ENCODE results near the gene SIGMAR1.

SIGMAR1 gene

DNA sequence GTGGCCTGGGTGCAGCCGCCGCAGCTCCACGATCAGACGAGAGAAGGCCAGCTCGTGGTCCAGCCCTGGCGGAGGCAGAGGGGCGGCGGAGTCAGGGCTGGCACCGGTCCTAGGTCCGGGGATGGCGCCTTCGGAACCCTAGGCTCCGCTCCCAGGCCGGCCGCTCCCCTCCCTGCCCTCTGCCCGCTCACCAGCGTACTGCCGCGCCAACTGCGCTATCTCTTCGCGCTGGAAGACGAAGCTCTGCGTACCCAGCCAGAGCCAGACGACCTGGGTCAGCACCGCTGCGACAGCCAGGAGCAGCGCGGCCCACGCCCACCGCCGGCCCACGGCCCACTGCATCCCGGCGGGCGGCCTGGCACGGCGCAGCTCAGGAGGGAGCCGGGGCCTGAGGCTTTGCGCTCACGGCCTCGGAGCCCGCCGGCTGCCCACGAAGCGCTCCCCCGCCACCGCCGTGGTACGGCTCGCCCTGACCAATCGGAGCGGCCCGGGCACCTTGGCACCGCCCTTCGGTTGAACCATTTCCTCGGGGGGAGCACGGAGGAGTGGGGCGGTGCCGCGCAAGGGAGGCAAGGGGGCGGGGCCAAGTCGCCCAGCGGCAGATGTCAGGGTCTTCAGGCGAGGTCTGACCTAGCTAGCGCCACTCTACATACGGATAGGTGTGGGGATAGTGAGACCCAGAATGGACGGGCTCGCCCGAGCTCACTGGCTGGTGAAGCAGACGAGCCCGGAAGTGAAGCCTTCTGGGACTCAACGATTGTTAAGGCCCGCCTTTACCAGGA lies at the start of gene SIGMAR1:
Gene SIGMAR1, minus strand, starts transcription at position 432 of the 782 bp plus-strand sequence. Its CDS starts 90 bp downstream, at position 342.
- DNase-seq = peak; percentile 25

DNA sequence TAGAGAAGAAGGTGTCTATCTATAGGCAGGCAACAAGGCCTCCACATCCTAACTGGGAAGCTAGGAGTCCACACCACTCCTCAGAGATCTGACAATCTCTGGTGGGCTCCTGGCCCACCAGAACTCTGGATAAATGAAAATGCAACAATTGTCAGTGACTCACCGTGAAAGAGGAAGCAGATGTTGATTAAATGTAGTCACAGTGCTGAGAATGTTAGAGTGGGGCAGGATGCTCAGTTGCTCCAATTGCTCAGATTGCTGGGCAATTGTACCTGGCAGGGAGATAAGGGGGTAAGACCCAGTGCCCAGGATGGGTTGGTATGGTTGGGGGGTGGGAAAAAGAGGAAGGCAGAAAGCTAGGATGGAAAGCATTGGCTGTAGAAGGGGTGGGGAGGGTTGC lies 49.1 kb upstream of the SIGMAR1 start:
- no peak for DNase-seq

DNA sequence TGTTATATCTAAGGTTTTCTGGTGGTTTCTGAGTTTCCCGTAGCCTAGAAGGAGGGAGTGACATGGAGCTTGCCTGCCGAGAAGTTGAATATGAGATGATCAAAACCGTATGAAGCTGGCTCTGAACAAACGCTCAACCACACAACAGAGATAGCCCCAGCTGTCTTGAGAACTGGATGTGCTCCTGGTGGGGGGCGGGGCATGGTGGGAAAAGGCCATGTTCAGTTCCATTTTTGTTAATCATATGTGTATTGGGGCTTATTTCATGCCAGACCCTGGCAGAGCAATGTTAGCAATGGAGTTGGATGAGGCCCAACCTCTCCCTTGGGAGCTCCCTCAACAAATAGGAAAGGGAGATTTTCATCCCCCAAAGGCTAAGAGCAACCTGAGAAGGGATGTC lies 48.6 kb upstream of the SIGMAR1 start:
- DNase-seq = no peak

DNA sequence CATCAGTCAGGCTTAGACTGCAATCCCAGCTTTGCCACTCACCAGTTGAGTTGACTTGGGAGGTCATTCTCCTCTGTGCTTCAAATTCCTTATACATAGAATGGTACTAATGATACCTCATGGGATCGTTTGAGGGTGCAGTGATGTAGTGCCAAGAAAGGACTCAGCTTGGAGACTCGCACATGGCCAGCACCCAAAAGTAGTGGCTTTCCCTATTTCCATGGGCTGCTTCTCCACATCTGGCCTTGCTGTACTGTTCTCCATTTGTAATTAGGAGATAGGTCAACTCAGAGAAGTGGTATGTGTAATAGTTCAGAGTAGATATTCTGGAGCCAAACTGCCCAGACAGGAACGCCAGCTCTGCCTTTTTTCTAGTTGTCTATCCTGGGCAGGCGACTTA lies 48.0 kb upstream of the SIGMAR1 start:
- DNase-seq = no peak

DNA sequence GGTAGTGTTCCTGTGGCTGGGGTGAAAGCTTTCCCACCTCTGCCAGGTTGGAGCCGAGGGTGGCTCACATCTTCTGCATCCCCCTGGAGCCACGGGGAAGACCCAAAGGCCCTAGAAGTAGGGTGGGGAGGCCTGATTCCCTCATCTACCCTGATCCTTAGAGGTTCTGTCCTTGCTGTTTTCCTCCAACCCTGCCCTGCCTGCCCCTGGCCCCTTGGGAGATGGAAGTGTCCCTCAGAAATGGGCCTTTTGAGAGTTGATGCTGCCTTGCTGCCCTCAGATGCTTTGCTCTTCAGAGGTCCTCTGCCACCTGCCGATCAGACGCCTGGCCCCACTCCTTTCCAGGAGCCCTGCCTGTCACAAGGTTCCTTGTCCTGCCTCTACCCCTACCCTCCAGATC lies 47.2 kb upstream of the SIGMAR1 start:
- no peak for DNase-seq

DNA sequence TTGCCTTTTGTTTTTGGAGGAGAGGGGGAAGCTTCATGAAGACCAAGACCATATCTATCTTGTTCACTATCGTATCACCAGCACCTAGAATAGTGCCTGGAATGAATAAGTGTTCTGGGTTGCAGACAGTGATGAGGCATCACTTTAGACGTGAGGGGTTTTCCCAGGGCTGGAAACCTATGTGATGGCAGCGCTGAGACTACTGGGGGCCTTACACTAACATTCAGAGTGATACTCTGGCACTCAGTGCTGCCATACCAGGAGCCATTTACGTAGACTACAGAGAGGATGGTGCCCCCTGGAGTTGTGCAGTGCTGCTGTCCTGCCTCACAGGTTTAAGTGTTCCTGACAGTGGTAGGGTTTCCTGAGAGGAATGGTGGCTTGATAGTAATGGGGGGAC lies 46.6 kb upstream of the SIGMAR1 start:
- no peak for DNase-seq

DNA sequence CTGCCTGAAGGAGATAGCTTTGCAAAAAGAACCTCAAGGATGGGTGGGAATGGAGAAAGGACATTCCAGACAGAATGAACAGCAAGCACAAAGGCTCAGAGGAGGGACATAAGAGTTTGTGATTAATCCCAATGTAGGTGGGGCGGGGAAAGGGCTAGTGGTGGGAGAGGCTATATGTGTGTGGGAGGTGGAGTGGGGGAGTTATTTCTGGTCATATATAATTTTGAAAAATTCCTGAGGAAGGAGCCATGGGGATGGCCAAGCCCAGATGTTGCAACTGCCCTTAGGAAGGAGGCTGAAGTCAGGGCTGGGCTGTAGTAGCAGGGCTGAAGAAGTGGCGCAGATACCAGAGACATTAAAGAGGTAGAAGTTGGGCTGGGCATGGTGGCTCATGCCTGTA lies 38.3 kb upstream of the SIGMAR1 start:
- DNase-seq = no peak

DNA sequence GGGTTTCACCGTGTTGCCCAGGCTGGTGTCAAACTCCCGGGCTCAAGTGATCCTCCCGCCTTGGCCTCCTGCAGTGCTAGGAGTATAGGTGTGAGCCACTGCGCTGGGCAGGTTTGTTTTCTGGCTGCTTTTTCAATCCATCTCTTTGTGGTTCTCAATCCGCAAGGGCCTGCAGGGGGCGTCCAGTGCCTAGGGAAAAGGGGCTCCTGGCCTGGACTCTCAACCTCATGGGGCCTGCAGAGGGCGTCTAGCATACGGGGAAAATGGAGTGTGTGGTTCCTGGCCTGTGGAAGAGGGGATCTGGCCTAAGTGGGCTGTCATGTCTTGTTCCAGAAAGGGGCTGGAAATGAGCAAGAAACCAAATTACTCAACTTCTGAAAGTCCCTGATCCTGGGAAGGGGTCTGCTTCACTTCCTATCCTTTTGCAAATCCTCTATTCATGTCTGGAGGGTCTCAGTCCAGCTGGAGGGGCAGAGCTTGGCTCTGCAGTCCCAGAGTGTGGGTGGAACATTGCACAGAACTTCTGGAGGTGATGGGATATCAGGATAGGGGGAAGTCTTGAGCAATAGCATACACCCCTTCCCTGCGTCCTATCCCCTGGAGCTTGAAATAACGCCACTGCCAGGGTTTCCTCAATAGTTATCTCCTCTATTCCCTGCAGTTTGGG lies 37.6 kb upstream of the SIGMAR1 start:
- DNase-seq = no peak

DNA sequence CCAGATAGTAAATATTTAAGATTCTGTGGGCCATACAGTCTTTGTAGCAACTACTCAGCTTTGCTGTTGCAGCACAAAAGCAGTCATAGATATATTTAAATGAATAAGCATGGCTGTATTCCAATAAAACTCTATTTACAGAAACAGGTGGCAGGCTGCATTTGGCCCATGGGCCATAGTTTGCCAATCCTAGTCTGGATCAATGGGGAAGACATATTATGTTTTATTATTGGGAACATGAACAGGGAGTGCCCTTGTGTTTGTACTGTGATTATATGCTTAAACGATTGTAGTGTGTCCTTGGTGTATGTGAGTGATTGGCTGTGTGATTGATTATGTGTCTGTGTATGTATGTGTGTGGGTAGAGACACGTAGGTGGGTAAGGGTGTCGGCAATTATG lies 36.9 kb upstream of the SIGMAR1 start:
- DNase-seq = no peak

DNA sequence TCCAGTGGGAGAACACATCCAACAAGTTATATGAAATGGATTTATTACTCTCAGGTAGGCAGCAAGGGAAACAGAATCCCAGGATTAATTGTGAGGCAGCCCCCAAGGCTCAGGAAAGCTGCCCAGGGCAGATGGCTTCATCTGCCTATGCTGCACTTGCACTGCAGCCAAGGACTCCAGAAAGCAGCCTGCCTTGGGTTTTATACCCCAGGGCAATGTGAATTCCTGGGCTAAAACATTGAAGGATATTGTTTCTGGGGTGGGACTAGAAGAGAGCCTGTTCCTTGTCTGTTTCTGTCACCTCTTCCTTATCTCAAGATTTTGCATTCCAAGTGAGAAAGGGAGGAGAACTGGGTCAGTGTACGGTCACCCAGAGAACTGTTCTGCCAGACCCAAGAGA lies 33.7 kb upstream of the SIGMAR1 start:
- DNase-seq = no peak

DNA sequence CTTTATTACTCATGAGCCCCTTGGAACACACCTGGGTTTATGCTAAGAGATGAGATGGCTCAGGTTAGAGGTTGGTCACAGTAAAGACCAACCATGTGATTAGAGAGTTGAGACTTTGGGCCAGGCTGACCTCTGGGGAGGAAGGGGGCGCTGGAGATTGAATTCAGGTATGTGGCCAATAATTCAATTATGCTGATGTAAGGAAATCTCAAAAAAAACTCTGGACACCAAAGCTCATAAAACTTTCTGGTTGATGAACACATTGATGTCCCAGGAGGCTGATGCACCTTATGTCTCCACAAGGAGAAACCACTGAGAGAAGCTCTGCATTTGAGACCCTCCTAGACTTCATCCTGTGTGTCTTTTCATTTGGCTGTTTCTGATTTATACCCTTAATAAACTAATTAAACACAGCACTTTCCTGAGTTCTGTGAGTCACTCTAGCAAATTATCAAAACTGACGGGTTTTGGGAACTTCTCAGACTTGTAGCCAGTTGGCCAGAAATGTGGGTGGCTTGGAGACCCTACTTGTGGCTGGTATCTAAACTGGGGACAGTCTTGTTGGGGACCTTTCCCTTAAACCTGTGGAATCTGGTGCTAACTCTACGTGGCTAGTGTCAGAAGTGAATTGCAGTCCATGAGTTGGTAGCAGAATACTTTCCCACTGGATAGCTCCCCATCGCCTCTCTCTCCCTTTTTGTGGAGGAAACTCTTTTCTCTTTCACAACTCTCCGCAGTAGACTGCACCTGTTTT lies 32.4 kb upstream of the SIGMAR1 start:
- DNase-seq = no peak

DNA sequence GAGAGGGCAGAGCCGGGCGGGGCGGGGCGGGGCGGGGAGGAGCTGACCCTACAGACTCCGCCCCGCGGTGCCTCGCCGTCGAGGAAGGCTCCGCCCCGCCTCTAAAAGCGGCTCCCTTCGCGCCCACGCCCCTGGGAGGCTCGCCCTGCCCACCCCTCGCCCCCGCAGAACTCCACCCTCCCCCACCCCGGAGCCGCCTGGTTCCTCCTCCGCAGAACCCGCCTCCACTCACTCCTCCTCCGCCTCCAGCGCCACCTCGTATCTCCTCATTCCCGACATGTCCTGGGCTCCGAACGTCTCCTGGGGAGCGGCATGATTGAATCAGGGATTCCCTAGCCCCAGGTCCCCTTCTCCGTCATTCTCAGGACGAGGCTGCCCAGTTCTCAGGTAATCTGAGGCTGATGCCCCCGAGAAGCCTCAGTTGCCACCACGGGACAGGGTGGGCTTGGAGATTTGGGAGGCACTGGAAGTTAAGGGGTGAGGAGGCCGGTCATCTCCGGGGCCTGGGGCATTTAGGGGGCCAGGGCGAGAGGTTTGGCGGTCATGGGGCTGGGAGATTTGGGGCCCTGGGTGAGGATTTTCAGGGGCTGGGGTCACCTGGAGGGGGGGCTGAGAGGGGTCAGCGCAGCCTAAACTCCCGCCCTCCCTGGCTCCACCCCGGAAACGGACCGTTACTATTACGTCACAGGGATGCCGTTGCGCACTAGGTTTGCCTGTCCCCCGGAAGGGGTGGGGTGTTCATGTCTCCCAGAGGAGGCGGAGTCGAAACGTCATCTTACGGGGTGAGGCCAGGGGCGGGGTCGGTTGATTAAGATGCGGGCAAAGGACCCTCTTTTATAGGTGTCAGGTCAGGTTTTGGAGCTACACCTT lies 28.0 kb upstream of the SIGMAR1 start:
- peak; percentile 41 for DNase-seq

DNA sequence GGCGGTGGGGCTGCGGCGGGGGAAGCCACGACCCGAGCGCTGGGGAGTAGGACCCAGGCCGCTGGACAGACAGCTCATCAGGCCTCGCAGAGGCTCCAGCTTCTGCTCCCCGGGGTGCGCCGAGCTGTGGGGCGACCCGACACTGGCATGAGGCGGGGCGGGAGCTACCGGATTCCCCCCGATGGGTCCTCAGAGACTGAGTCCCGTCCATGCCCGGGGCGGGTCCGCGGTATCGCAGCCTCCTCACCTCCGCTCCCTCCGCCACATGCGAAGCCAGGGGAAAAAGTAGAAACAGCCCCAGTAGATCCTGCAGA lies 27.4 kb upstream of the SIGMAR1 start:
- DNase-seq = no peak

DNA sequence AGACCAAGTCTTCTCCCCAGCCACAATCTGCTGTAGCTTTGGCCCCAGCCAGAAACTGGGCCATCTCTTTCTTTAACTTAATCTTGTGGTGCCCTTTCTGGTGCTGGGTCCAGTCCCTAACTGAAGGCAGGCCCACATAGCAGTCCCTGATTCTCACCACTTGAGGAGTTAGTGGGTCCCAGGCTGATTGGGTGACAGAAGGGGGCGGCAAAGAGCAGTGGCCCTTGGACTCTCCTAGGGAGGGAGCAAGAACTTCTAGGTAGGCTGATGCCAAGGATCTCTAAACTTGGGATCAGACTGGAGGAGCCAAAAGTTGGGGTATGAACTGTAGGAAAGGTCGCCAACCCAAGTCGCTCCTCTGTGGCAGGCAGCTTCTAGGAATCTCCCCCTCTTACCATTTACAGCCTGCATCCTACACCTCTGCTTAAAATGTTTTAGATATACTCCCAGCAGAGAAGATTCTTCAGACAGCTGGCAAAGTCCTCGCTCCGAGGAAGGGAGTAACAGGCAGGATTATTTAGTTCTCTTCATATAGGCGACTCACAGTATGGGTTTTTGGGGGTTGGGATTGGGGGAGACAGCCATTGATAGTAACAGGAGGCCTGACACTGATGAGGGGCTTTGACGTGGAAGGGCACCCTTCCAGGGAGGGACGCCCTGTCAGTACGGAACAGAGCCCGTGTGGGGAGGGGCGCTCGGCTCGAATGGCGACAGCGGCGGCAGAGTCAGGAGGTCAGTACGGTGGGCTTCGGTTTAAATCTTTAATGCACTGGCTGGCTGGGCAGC lies 26.9 kb upstream of the SIGMAR1 start:
- no peak for DNase-seq

DNA sequence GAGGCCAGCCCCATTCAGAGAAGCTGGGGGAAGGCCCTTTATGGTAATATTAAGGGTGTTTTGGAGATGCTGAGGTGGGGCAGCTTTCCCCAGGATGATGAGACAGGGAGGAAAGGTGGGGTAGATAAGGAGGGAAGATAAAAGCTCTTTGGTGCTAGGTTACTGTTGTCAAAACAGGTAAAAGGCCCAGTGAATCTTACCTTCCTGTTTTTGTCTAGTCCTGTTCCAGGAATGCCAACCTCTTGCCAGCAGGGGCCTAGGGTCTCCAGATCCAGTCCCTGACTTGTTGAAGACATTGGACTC lies 25.7 kb upstream of the SIGMAR1 start:
- no peak for DNase-seq

DNA sequence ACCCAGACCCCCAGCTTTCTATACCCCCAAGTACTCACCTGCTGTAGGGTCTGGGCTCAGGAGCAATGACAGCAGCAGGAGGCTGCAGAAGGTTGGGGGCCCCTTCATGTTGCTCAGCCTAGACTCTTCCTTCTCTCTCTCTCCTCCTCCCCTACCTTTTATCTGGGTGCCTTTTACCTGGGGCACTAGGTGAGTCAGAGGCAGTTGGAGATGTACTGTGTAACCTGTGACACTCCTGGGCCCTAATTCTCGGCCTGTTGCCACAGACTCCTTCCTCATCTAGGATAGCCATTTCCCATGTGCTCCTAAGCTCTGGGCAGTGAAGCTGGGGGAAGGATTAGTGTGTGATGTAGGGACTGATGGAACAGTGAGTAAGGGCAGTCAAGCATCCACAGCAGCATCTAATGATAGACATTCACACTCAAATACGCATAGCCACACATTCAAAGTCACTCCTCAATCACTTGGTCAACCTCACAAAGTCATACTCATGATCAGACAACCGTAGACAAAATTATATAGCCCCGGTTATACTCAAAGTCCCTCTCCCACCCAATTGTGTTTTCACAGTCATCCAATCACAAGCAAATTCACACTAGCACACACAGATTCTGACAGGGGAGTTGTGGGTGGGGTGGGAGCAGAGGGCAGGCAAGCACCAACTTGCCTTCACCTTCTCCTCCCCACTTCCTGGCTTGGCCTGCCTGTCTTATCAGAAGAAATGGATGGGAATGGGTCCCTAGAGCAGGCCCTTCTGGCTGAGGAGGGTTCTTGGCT lies 25.1 kb upstream of the SIGMAR1 start, which contains the start of gene CCL27:
Gene CCL27, minus strand, starts transcription at position 132 of the 777 bp plus-strand sequence. Its CDS starts 24 bp downstream, at position 108.
- no peak for DNase-seq

DNA sequence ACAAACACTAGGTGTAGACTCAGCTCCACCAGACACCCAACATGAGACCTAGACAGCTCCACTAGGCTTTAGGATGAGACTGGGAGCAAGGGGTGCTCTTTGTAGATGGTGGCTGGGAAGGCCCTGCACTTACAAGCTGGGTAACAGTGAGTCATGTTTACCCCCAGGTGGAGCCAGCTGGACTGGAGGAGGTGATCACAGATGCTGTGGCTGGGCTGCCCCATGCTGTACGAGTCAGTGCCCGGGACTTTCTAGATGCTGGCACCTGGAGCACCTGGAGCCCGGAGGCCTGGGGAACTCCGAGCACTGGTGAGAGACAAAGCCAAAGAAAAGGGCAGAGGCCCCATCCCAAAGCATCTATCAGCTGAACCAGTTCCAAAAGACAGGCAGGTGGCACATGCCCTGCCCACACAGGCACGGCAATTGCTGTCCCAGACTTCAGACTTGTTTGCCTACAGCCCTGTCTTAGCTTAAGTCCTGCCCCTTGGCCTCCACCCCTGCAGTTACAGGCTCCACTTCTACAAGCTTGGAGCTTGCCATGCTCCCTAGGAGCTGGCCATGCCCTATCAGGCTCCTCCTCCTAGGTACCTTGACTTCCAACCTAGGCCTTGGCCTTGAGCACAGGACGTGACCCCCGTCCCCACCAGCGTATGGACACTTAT lies 22.1 kb upstream of the SIGMAR1 start:
- no peak for DNase-seq

DNA sequence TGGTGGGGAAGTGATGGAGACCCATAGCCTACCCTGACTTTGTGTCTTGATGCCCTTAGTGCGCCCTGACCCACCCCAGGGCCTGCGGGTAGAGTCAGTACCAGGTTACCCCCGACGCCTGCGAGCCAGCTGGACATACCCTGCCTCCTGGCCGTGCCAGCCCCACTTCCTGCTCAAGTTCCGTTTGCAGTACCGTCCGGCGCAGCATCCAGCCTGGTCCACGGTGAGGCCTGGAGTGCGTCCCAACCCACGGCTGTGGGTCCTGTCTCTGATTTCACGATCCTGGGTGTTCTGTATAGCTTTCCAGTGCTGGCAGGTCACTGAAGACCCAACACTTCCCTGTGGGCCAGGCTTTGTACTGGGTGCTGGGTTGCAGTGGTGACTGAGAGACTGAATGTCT lies 20.9 kb upstream of the SIGMAR1 start:
- no peak for DNase-seq

DNA sequence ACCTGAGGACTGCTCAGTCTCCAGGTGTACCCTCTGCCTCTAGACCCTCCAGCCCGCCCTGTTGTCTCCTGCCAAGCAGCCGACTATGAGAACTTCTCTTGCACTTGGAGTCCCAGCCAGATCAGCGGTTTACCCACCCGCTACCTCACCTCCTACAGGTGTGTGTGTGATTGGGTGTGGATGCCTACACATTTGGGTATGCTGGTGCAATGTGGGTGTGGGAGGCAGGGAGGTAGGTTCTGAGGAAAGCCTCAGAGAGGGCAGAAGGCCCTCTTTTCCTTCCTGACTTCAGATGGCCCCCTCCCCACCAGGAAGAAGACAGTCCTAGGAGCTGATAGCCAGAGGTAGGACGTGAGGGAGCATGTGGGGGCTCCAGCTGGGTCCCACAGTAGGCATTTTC lies 19.4 kb upstream of the SIGMAR1 start:
- no peak for DNase-seq

DNA sequence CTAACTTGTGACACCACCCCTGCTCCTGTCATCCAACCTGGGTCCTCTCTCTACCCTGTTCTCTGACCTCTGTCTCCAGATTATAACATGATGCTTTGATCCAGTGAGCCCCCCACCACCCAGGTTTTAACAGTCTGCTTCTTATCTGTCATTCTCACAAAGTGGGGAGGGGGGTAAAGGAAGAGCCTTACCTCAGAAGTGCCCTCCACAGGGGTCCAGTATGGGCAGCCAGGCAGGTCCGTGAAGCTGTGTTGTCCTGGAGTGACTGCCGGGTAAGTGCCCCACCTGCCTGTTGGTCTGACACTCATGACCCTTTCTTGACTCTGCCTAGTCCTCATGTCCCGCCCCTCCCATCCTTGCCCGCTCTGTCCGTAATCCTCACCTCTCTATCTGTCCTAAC lies 17.8 kb upstream of the SIGMAR1 start:
- no peak for DNase-seq

Measured in GOT3 (cell line).